GM23248 (cell line): ENCODE measurements around the gene RBBP8NL.

ENCODE experiments used
- EZH2 ChIP-seq: fragments of 200-600 bp; sonication (generic); IDR thresholded peaks from 2 replicates; pipeline ENCODE4 v1.6.1; 2018; ENCODE audit warnings: antibody characterized with exemption, mild to moderate bottlenecking; ENCODE audit not compliant: insufficient read depth, poor library complexity, severe bottlenecking
- EZH2phosphoT487 ChIP-seq: fragments of 200-600 bp; sonication (generic); IDR thresholded peaks from 2 replicates; pipeline ENCODE4 v1.6.1; 2018; ENCODE audit warnings: antibody characterized with exemption, moderate library complexity, mild to moderate bottlenecking, low read depth; ENCODE audit not compliant: insufficient read depth

DNA sequence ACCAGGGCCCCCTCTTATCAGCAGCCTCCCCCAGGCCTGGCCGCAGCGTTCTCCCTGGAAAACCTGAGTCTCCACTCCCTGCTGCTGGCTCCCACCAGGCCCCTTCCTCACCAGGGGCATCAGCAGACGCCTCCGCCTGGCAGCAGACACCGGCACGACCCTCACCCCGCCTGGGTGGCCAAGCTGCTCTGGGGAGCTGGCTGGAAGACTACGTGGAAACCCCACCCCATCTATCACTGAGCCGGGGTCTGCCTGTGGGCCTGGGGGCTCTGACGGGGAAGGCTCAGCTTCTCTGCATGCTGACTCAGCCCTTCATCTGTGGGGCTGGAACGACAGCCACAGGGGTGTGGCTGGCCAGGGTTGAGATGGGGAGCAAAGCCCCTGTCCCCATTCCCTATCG lies 19.1 kb upstream of the RBBP8NL start:
- TF ChIP-seq EZH2 (no peak), EZH2phosphoT487 (no peak)
